Measurements from ENCODE around the gene LAMTOR4. TPM values are rescaled to one million over a fixed set of nuclear protein-coding genes. Genes with fewer than 3 reads are reported as not detected.
"Not testable (repeated sequence)": the region's sequence is repeated elsewhere in the genome, so short reads cannot be mapped to it uniquely, and the experiment has no call there.

LAMTOR4 gene
- total RNA-seq, 1 donor from 2014 or later = 150 TPM

- intact Hi-C loops (cut with micrococcal nuclease) = not testable (repeated sequence)
Measured at GRCh38 chr7:100192281-100192862, 43.7 kb downstream of the LAMTOR4 start.

DNA sequence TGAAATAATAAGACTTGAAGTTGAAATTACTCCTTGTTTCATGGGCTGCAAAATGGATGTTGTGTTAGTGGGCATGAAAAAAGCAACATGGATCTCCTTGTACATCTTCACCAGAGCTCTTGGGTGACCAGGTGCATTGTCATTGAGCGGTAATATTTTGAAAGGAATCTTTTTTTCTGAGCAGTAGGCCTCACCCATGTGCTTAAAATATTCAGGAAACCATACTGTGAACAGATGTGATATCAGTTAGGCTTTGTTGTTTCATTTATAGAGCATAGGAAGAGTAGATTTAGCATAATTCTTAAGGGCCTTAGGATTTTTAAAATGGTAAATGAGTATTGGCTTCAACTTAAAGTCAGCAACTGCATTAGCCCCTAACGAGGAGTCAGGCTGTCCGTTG is 44.3 kb downstream of the LAMTOR4 start:
- intact Hi-C loops (cut with micrococcal nuclease) = no loop called here

GRCh38 chr7:100195222-100195621 is 46.5 kb downstream of the LAMTOR4 start:
- intact Hi-C loops (cut with micrococcal nuclease) = no loop called here

- intact Hi-C loops (cut with micrococcal nuclease) = not testable (repeated sequence)
Measured at GRCh38 chr7:100195901-100196322, 47.2 kb downstream of the LAMTOR4 start.

GRCh38 chr7:100198266-100198665 is 49.5 kb downstream of the LAMTOR4 start:
- intact Hi-C loops (cut with micrococcal nuclease) = no loop called here

GRCh38 chr7:100200693-100201092 is 52.0 kb downstream of the LAMTOR4 start:
- intact Hi-C loops (cut with micrococcal nuclease) = no loop called here

Other genes with a start within 250 kb of the LAMTOR4 start
- 29.2 and 29.7 TPM in 2 replicates for gene TRIM4, start 229.4 kb upstream of the LAMTOR4 start, total RNA-seq
- 0.32 TPM in 1 of 2 replicates, not detected in the other for gene GJC3, start 219.3 kb upstream of the LAMTOR4 start, total RNA-seq
- not detected in 2 replicates for gene AZGP1, start 172.9 kb upstream of the LAMTOR4 start, total RNA-seq
- gene ZKSCAN1, start 133.3 kb upstream of the LAMTOR4 start, total RNA-seq = 69.7 and 75.2 TPM in 2 replicates
- gene ZSCAN21, start 99.1 kb upstream of the LAMTOR4 start, total RNA-seq = 8.7 and 9.2 TPM in 2 replicates
- gene ZNF3, start 67.2 kb upstream of the LAMTOR4 start, total RNA-seq = 28.0 and 28.3 TPM in 2 replicates
- gene COPS6, start 59.9 kb upstream of the LAMTOR4 start, total RNA-seq = 95.2 and 110 TPM in 2 replicates
- gene MCM7, start 47.5 kb upstream of the LAMTOR4 start, total RNA-seq = 257 and 262 TPM in 2 replicates
- 10.7 and 12.0 TPM in 2 replicates for gene AP4M1, start 47.3 kb upstream of the LAMTOR4 start, total RNA-seq
- gene TAF6, start 29.6 kb upstream of the LAMTOR4 start, total RNA-seq = 67.1 and 69.0 TPM in 2 replicates
- gene CNPY4, start 29.3 kb upstream of the LAMTOR4 start, total RNA-seq = 37.0 and 39.5 TPM in 2 replicates
- gene MBLAC1, start 22.0 kb upstream of the LAMTOR4 start, total RNA-seq = 5.0 and 6.0 TPM in 2 replicates
- gene TRAPPC14, start 9.8 kb downstream of the LAMTOR4 start, total RNA-seq = 58.1 and 61.1 TPM in 2 replicates
- gene GAL3ST4, start 19.7 kb downstream of the LAMTOR4 start, total RNA-seq = 2.8 and 3.0 TPM in 2 replicates
- 4.4 and 5.6 TPM in 2 replicates for gene GPC2, start 28.5 kb downstream of the LAMTOR4 start, total RNA-seq
- 33.0 and 38.3 TPM in 2 replicates for gene STAG3, start 29.0 kb downstream of the LAMTOR4 start, total RNA-seq
- 69.1 and 72.8 TPM in 2 replicates for gene PVRIG, start 71.0 kb downstream of the LAMTOR4 start, total RNA-seq
- gene SPDYE3, start 158.8 kb downstream of the LAMTOR4 start, total RNA-seq = not detected in 2 replicates
- 82.4 and 84.7 TPM in 2 replicates for gene PILRB, start 209.2 kb downstream of the LAMTOR4 start, total RNA-seq
- 11.7 and 11.8 TPM in 2 replicates for gene PILRA, start 224.6 kb downstream of the LAMTOR4 start, total RNA-seq

All from T-helper 1 cell treated with Interleukin-12 subunit alpha and Interleukin-12 subunit beta and Interleukin-4 antibody, amounts not matched to agents 30 ng/mL and 1 ng/mL, for 36 hours (primary cell).